ENCODE results near the gene DNM3. TPM values are rescaled to one million over a fixed set of nuclear protein-coding genes. Genes with fewer than 3 reads are reported as not detected.

The DNM3 gene
- total RNA-seq, 4 donors from 2014 or later: 2.7 to 3.3 TPM; not detected in 2

- DNase-seq: peak; percentile 58
- H3K4me1 ChIP-seq: peaks cover 0 to 23% (median 6%) of the 10 kb centered on the region in 4 donors
- in situ Hi-C loops (cut with MboI; ENCODE audit: low pct_ligation_motif_present in 1 of 4, low pct_unique_long_range_greater_than_20kb in 1 of 4, low sequenced_read_pairs in 3 of 4): loop anchor here (25.0 kb wide), 3 partner anchors 262 to 663 kb away; partner anchors contain the start of gene METTL13 (in 1 of the 4)
- H3K9me3 ChIP-seq: no peaks in the 10 kb centered on the region
- H3K36me3 ChIP-seq: no peaks in the 10 kb centered on the region
- TF ChIP-seq CTCF (IDR thresholded peaks at IDR 0.05): peak; percentile 85 to 93 (median 91)
- TF ChIP-seq POLR2A (IDR thresholded peaks at IDR 0.05): no peak
- no peaks in the 10 kb centered on the region for H3K27me3 ChIP-seq
- peak overlapping the region in 2 of 4 donors; percentile 12 to 24 for H3K4me3 ChIP-seq
- intact Hi-C loops (cut with DNase I; ENCODE audit: low total_unique reads): no loop called here
- H3K27ac ChIP-seq: peak overlapping the region in 3 of 4 donors; percentile 10 to 41 (median 38)
- WGBS, 2 donors (ENCODE audit: low coverage in 1 of 2): 43 to 62% methylated on average over 3 to 18 of the region's 18 CpGs
Observed at GRCh38 chr1:172449585-172450523, 608.6 kb downstream of the DNM3 start.

GRCh38 chr1:172450524-172450885, 609.2 kb downstream of the DNM3 start:
- Histone ChIP-seq H3K36me3 (no peaks in the 10 kb centered on the region), H3K4me3 (peak overlapping the region in 2 of 4 donors; percentile 12 to 24), H3K27me3 (no peaks in the 10 kb centered on the region), H3K27ac (peak overlapping the region in 3 of 4 donors; percentile 10 to 41 (median 38)), H3K4me1 (peaks cover 0 to 23% (median 6%) of the 10 kb centered on the region in 4 donors), H3K9me3 (no peaks in the 10 kb centered on the region)
- in situ Hi-C loops (cut with MboI; ENCODE audit: low pct_ligation_motif_present in 1 of 4, low pct_unique_long_range_greater_than_20kb in 1 of 4, low sequenced_read_pairs in 3 of 4): loop anchor here (25.0 kb wide), 1 partner anchor 262 kb away; no protein-coding TSS in a partner anchor
- DNase-seq: peak; percentile 20
- no peak for TF ChIP-seq POLR2A (IDR thresholded peaks at IDR 0.05)
- TF ChIP-seq POLR2AphosphoS5 (IDR thresholded peaks at IDR 0.05): no peak
- TF ChIP-seq CTCF (IDR thresholded peaks at IDR 0.05): no peak
- no peak for TF ChIP-seq EP300 (IDR thresholded peaks at IDR 0.05; ENCODE audit: low read depth)
- intact Hi-C loops (cut with DNase I; ENCODE audit: low total_unique reads): no loop called here
- 45% methylated on average over 7 of the region's 7 CpGs; no CpG with 5 or more reads in 1 of the 2 donors for WGBS, 2 donors (ENCODE audit: low coverage in 1 of 2)

- H3K27me3 ChIP-seq: no peaks in the 10 kb centered on the region
- H3K4me1 ChIP-seq: peaks cover 0 to 23% (median 6%) of the 10 kb centered on the region in 4 donors
- no peaks in the 10 kb centered on the region for H3K36me3 ChIP-seq
- intact Hi-C loops (cut with DNase I; ENCODE audit: low total_unique reads): no loop called here
- H3K27ac ChIP-seq: no peak overlapping the region
- in situ Hi-C loops (cut with MboI; ENCODE audit: low pct_ligation_motif_present in 1 of 4, low pct_unique_long_range_greater_than_20kb in 1 of 4, low sequenced_read_pairs in 3 of 4): loop anchor here (25.0 kb wide), 1 partner anchor 261 kb away; no protein-coding TSS in a partner anchor
- no peak overlapping the region for H3K4me3 ChIP-seq
- TF ChIP-seq EP300 (IDR thresholded peaks at IDR 0.05; ENCODE audit: low read depth) (no peak), CTCF (IDR thresholded peaks at IDR 0.05) (no peak), POLR2A (IDR thresholded peaks at IDR 0.05) (no peak), POLR2AphosphoS5 (IDR thresholded peaks at IDR 0.05) (no peak)
- DNase-seq: no peak
- H3K9me3 ChIP-seq: no peaks in the 10 kb centered on the region
- 33 to 50% methylated on average over 1 to 2 of the region's 2 CpGs for WGBS, 2 donors (ENCODE audit: low coverage in 1 of 2)
Observed at GRCh38 chr1:172451002-172451443, 609.7 kb downstream of the DNM3 start.

GRCh38 chr1:172452536-172453152, 611.3 kb downstream of the DNM3 start:
- Histone ChIP-seq H3K27me3 (no peaks in the 10 kb centered on the region), H3K4me1 (peaks cover 0 to 23% (median 6%) of the 10 kb centered on the region in 4 donors), H3K36me3 (no peaks in the 10 kb centered on the region), H3K9me3 (no peaks in the 10 kb centered on the region), H3K27ac (no peak overlapping the region), H3K4me3 (no peak overlapping the region)
- DNase-seq: no peak
- TF ChIP-seq POLR2AphosphoS5 (IDR thresholded peaks at IDR 0.05) (no peak), POLR2A (IDR thresholded peaks at IDR 0.05) (no peak), EP300 (IDR thresholded peaks at IDR 0.05; ENCODE audit: low read depth) (no peak), CTCF (IDR thresholded peaks at IDR 0.05) (no peak)
- in situ Hi-C loops (cut with MboI; ENCODE audit: low pct_ligation_motif_present in 1 of 4, low pct_unique_long_range_greater_than_20kb in 1 of 4, low sequenced_read_pairs in 3 of 4): loop anchor here (25.0 kb wide), 1 partner anchor 260 kb away; no protein-coding TSS in a partner anchor
- intact Hi-C loops (cut with DNase I; ENCODE audit: low total_unique reads): no loop called here
- 70 to 90% methylated on average over 5 to 7 of the region's 7 CpGs for WGBS, 2 donors (ENCODE audit: low coverage in 1 of 2)
